Activated naive CD4-positive, alpha-beta T cell (primary cell): ENCODE measurements around the gene THSD7B.
"Not testable (repeated sequence)": the region's sequence is repeated elsewhere in the genome, so short reads cannot be mapped to it uniquely, and the experiment has no call there.

Experiments
- DNase-seq, 4 experiments: peaks; one replicate each; lab custom pipeline; 2025; lab: John Stamatoyannopoulos, UW

THSD7B gene

GRCh38 chr2:137700250-137700649 lies 934.9 kb downstream of the THSD7B start:
- DNase-seq: not testable (repeated sequence)

DNA sequence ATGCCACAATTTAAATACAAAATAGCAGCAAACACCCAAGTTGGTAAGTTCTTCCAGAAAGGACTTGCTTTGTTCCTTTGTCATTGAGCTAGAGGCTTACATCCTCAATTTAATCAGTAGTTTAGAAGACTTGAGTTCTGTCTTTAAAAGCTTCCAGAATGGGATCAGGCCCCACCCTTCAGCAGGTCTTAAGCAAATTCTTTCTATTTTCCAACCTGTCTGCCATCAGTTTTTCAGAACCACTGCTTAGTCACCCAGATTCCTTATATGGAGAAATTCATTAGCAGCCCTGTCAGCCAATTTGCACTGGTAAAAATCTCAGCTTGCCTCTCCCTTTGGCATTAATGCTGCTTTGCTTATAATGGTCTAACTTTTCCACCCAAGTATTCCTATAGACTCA lies 935.3 kb downstream of the THSD7B start:
- no peak for DNase-seq

DNA sequence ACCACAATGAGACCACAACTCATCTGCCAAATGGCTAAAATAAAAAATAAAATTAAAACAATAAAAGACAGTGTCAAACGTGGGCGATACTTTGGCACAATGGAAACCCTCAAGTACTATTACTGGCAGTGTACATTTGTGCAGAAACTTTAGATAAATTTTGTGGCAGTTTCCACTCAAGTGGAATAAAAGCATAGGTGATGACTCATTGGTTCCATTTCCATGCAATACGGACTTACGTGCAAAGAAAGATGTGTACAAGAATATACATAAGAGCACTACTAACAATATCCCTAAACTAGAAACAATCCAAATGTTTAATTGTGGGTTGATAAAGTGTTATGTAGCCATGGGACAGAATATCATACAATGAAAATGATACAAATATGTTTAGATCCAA lies 940.0 kb downstream of the THSD7B start:
- DNase-seq: no peak

- DNase-seq: no peak
These were observed 941.7 kb downstream of the THSD7B start for GRCh38 chr2:137706786-137707613.

DNA sequence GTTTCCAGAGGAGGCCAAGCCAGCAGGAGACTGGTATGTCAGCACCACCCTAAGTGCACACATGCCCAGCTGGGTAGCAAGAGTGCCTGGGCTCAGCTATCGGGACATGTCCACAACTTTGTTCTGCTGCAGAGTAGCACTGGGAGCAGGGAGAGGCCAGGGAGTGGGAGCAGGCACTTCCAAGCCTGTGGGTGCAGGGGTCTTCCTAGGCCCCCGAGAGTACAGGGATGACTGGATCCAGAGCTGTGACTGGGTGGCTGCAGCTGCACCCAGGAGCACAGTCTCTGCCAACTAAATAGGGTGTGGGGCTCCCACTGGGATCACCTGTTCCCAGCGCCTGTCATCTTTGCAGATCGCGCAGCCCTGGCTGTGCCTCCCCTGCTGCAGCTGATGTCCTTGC lies 943.0 kb downstream of the THSD7B start:
- DNase-seq: no peak

GRCh38 chr2:137715731-137716191 lies 950.4 kb downstream of the THSD7B start:
- no peak for DNase-seq

- DNase-seq: no peak
These were observed 953.4 kb downstream of the THSD7B start for GRCh38 chr2:137718786-137719185.

- DNase-seq: no peak
These were observed 956.4 kb downstream of the THSD7B start for GRCh38 chr2:137721733-137722132.

GRCh38 chr2:137724912-137725311 lies 959.6 kb downstream of the THSD7B start:
- DNase-seq: no peak
